WTC11 (cell line): ENCODE results near the gene RBM47. TPM values are rescaled to one million over a fixed set of nuclear protein-coding genes. Genes with fewer than 3 reads are reported as not detected.
A peak's percentile ranks its signal among the peaks of the same experiment; 100 is the strongest.

ENCODE experiments used
- ATAC-seq: fragments of 200-7000 bp; cut with Tn5 transposase; 2 replicates; pipeline ENCODE4 v1.10.0; 2021; ENCODE audit warnings: mild to moderate bottlenecking, moderate library complexity
- CTCF ChIA-PET: fragments of 300-600 bp; sonication (Branson Sonifier 250); formaldehyde crosslinking; loops from one replicate; lab custom pipeline; 2021; ENCODE audit warnings: antibody characterized with exemption; lab: Charles Lee
- POLR2A ChIA-PET: fragments of 350-600 bp; sonication (Branson Sonifier 250); formaldehyde crosslinking; loops from one replicate; lab custom pipeline; 2021; ENCODE audit warnings: antibody characterized with exemption; lab: Charles Lee
- DNase-seq: peaks from one replicate; pipeline ENCODE4 v3.0.0; 2021; ENCODE audit warnings: low spot score
- H3K27ac Mint-ChIP-seq: 2 replicates; pipeline ENCODE4 v1.8.0; 2021; ENCODE audit warnings: mixed read lengths
- H3K27me3 Mint-ChIP-seq: 2 replicates; pipeline ENCODE4 v1.8.0; 2021; ENCODE audit warnings: low read depth, mild to moderate bottlenecking, moderate library complexity, mixed read lengths
- H3K36me3 Mint-ChIP-seq: 2 replicates; pipeline ENCODE4 v1.8.0; 2021; ENCODE audit warnings: mixed read lengths
- H3K4me1 Mint-ChIP-seq: 2 replicates; pipeline ENCODE4 v1.8.0; 2022; ENCODE audit warnings: mixed read lengths
- H3K4me3 Mint-ChIP-seq: 2 replicates; pipeline ENCODE4 v1.8.0; 2021; ENCODE audit warnings: mild to moderate bottlenecking, moderate library complexity, mixed read lengths
- H3K9me3 Mint-ChIP-seq: 2 replicates; pipeline ENCODE4 v1.8.0; 2021; ENCODE audit warnings: mixed read lengths
- ATF1 ChIP-seq: sonication (generic); formaldehyde crosslinking; IDR thresholded peaks from 2 replicates; pipeline ENCODE4 v1.8.1; 2023; ENCODE audit warnings: mild to moderate bottlenecking, moderate library complexity, missing genetic modification reagents
- CBFB ChIP-seq: sonication (generic); formaldehyde crosslinking; IDR thresholded peaks from 2 replicates; pipeline ENCODE4 v1.8.1; 2022; ENCODE audit warnings: mild to moderate bottlenecking, low read depth, missing genetic modification reagents
- CREM ChIP-seq: sonication (generic); formaldehyde crosslinking; IDR thresholded peaks from 2 replicates; pipeline ENCODE4 v1.8.1; 2022; ENCODE audit warnings: mild to moderate bottlenecking, missing genetic modification reagents, moderate library complexity
- EMX1 ChIP-seq: fragments of 250-450 bp; sonication (Bioruptor Pico); IDR thresholded peaks from 2 replicates; pipeline ENCODE4 v1.8.0; 2021; ENCODE audit warnings: mild to moderate bottlenecking
- ESRRA ChIP-seq: sonication (generic); formaldehyde crosslinking; IDR thresholded peaks from 2 replicates; pipeline ENCODE4 v1.8.1; 2022; ENCODE audit warnings: mild to moderate bottlenecking, missing genetic modification reagents, borderline replicate concordance
- ETV6 ChIP-seq: sonication (generic); formaldehyde crosslinking; IDR thresholded peaks from 2 replicates; pipeline ENCODE4 v1.8.1; 2022; ENCODE audit warnings: mild to moderate bottlenecking, missing genetic modification reagents
- FOXJ3 ChIP-seq: sonication (generic); formaldehyde crosslinking; IDR thresholded peaks from 2 replicates; pipeline ENCODE4 v1.9.0; 2021; ENCODE audit warnings: missing genetic modification reagents, mild to moderate bottlenecking, borderline replicate concordance
- FOXP4 ChIP-seq: sonication (generic); formaldehyde crosslinking; IDR thresholded peaks from 2 replicates; pipeline ENCODE4 v1.8.0; 2022; ENCODE audit warnings: mild to moderate bottlenecking, missing genetic modification reagents
- GRHL2 ChIP-seq: fragments of 250-450 bp; sonication (Bioruptor Pico); IDR thresholded peaks from 2 replicates; pipeline ENCODE4 v1.8.0; 2022; ENCODE audit warnings: mild to moderate bottlenecking, moderate library complexity; ENCODE audit not compliant: insufficient replicate concordance, severe bottlenecking
- HMGXB4 ChIP-seq: sonication (generic); formaldehyde crosslinking; IDR thresholded peaks from 2 replicates; pipeline ENCODE4 v1.8.1; 2023; ENCODE audit warnings: mild to moderate bottlenecking, moderate library complexity, missing genetic modification reagents
- IRF2 ChIP-seq: sonication (generic); formaldehyde crosslinking; IDR thresholded peaks from 2 replicates; pipeline ENCODE4 v1.8.0; 2022; ENCODE audit warnings: low read depth, missing genetic modification reagents, borderline replicate concordance
- JAZF1 ChIP-seq: fragments of 250-450 bp; sonication (Bioruptor Pico); IDR thresholded peaks from 2 replicates; pipeline ENCODE4 v1.9.0; 2021; ENCODE audit warnings: moderate library complexity, mild to moderate bottlenecking, inconsistent platforms
- JUN ChIP-seq: sonication (generic); formaldehyde crosslinking; IDR thresholded peaks from 2 replicates; pipeline ENCODE4 v1.8.0; 2023; ENCODE audit warnings: mild to moderate bottlenecking, missing genetic modification reagents
- MYBL2 ChIP-seq: sonication (generic); formaldehyde crosslinking; IDR thresholded peaks from 2 replicates; pipeline ENCODE4 v1.8.1; 2023; ENCODE audit warnings: mild to moderate bottlenecking, moderate library complexity, missing genetic modification reagents
- NFYB ChIP-seq: sonication (generic); formaldehyde crosslinking; conservative IDR thresholded peaks from 2 replicates; pipeline ENCODE4 v1.8.0; 2022; ENCODE audit warnings: low read depth, missing genetic modification reagents
- NR3C1 ChIP-seq: sonication (generic); formaldehyde crosslinking; conservative IDR thresholded peaks from 2 replicates; pipeline ENCODE4 v1.8.1; 2023; ENCODE audit warnings: low read depth, mild to moderate bottlenecking, missing genetic modification reagents
- PRRX2 ChIP-seq: fragments of 250-450 bp; sonication (Bioruptor Pico); IDR thresholded peaks from 2 replicates; pipeline ENCODE4 v1.8.0; 2021; ENCODE audit warnings: mild to moderate bottlenecking
- SMAD3 ChIP-seq: sonication (generic); formaldehyde crosslinking; IDR thresholded peaks from 2 replicates; pipeline ENCODE4 v1.8.0; 2022; ENCODE audit warnings: missing genetic modification reagents, mild to moderate bottlenecking, borderline replicate concordance
- SMAD4 ChIP-seq: sonication (generic); formaldehyde crosslinking; IDR thresholded peaks from 2 replicates; pipeline ENCODE4 v1.8.0; 2022; ENCODE audit warnings: mild to moderate bottlenecking, missing genetic modification reagents
- TEAD1 ChIP-seq: sonication (generic); formaldehyde crosslinking; IDR thresholded peaks from 2 replicates; pipeline ENCODE4 v1.8.0; 2022; ENCODE audit warnings: mild to moderate bottlenecking, missing genetic modification reagents
- TEAD4 ChIP-seq: sonication (generic); formaldehyde crosslinking; IDR thresholded peaks from 2 replicates; pipeline ENCODE4 v1.8.0; 2022; ENCODE audit warnings: mild to moderate bottlenecking, missing genetic modification reagents
- TP53 ChIP-seq: sonication (generic); formaldehyde crosslinking; IDR thresholded peaks from 2 replicates; pipeline ENCODE4 v1.8.1; 2023; ENCODE audit warnings: mild to moderate bottlenecking, missing genetic modification reagents
- ZBTB21 ChIP-seq: sonication (generic); formaldehyde crosslinking; IDR thresholded peaks from 2 replicates; pipeline ENCODE4 v1.8.1; 2023; ENCODE audit warnings: mild to moderate bottlenecking, missing genetic modification reagents, borderline replicate concordance
- ZNF416 ChIP-seq: fragments of 250-450 bp; sonication (Bioruptor Pico); IDR thresholded peaks from 2 replicates; pipeline ENCODE4 v1.9.0; 2021; ENCODE audit warnings: mild to moderate bottlenecking, inconsistent platforms
- ZNF671 ChIP-seq: fragments of 250-450 bp; sonication (Bioruptor Pico); IDR thresholded peaks from 2 replicates; pipeline ENCODE4 v1.8.0; 2021; ENCODE audit warnings: mild to moderate bottlenecking
- total RNA-seq: library from RNA; stranded (reverse); gene quantifications from 3 replicates; pipeline ENCODE4 v1.2.3, GENCODE V29; 2021
- TF ChIP-seq, protein P1 (sequence below): fragments of 250-450 bp; sonication (Bioruptor Pico); IDR thresholded peaks from 2 replicates; pipeline ENCODE4 v1.9.0; 2021; ENCODE audit warnings: mild to moderate bottlenecking
- TF ChIP-seq, protein P2 (sequence below): sonication (generic); formaldehyde crosslinking; IDR thresholded peaks from 2 replicates; pipeline ENCODE4 v1.8.1; 2023; ENCODE audit warnings: mild to moderate bottlenecking, missing genetic modification reagents, moderate library complexity
- TF ChIP-seq, protein P3 (sequence below): fragments of 200-600 bp; IDR thresholded peaks from 2 replicates; pipeline ENCODE4 v1.8.0; 2022; ENCODE audit warnings: antibody characterized with exemption

Gene RBM47
- total RNA-seq, 1 experiment from 2014 or later, result 97.9 TPM

DNA sequence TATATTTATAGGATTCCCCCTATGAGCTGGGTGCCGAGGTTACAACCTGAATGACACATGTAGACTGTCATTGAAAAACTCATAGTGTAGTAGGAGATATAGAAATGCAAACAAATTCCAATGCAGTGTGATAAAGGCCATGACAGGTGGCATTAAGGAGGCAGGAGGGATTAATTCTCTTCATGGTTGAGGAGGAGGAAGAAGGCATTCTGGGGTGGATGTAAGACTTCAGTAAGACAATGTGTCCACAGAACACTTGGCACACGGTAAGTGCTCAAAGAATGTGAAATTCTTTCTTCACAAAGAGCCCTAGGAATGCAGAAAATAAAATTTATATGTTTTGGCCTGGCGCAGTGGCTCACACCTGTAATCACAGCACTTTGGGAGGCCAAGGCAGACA is 136.5 kb downstream of the RBM47 start:
- Mint-ChIP-seq H3K27ac (peak overlapping the region; percentile 81; the same call in 1 of the 2 replicates), H3K4me1 (peaks cover 27% of the 10 kb centered on the region), H3K36me3 (peaks cover 8% of the 10 kb centered on the region), H3K4me3 (no peak overlapping the region), H3K9me3 (no peaks in the 10 kb centered on the region), H3K27me3 (no peaks in the 10 kb centered on the region)
- ChIA-PET CTCF (no interaction called here), POLR2A (interaction anchor here (0.7 kb wide), 1 partner anchor 68 kb away, joined by 3 read pairs; no protein-coding TSS in a partner anchor)
- no peak for ATAC-seq
- TF ChIP-seq JUN (CRISPR knock-in tag) (no peak), TEAD4 (CRISPR knock-in tag) (no peak), ETV6 (CRISPR knock-in tag) (no peak), PRRX2 (CRISPR knock-in tag) (no peak), EMX1 (CRISPR knock-in tag) (no peak), JAZF1 (CRISPR knock-in tag) (no peak), ZNF416 (no peak)
- TF ChIP-seq, protein P1, sequence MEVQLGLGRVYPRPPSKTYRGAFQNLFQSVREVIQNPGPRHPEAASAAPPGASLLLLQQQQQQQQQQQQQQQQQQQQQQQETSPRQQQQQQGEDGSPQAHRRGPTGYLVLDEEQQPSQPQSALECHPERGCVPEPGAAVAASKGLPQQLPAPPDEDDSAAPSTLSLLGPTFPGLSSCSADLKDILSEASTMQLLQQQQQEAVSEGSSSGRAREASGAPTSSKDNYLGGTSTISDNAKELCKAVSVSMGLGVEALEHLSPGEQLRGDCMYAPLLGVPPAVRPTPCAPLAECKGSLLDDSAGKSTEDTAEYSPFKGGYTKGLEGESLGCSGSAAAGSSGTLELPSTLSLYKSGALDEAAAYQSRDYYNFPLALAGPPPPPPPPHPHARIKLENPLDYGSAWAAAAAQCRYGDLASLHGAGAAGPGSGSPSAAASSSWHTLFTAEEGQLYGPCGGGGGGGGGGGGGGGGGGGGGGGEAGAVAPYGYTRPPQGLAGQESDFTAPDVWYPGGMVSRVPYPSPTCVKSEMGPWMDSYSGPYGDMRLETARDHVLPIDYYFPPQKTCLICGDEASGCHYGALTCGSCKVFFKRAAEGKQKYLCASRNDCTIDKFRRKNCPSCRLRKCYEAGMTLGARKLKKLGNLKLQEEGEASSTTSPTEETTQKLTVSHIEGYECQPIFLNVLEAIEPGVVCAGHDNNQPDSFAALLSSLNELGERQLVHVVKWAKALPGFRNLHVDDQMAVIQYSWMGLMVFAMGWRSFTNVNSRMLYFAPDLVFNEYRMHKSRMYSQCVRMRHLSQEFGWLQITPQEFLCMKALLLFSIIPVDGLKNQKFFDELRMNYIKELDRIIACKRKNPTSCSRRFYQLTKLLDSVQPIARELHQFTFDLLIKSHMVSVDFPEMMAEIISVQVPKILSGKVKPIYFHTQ, result no peak
- no peak for DNase-seq

- Mint-ChIP-seq H3K4me1 (peaks cover 27% of the 10 kb centered on the region), H3K9me3 (no peaks in the 10 kb centered on the region), H3K4me3 (no peak overlapping the region), H3K27me3 (no peaks in the 10 kb centered on the region), H3K27ac (peak overlapping the region; percentile 81), H3K36me3 (peaks cover 11% of the 10 kb centered on the region)
- ChIA-PET POLR2A (no interaction called here), CTCF (no interaction called here)
- TF ChIP-seq CBFB (CRISPR knock-in tag) (no peak), TP53 (CRISPR knock-in tag) (no peak), TEAD1 (CRISPR knock-in tag) (no peak), SMAD4 (CRISPR knock-in tag) (no peak), FOXJ3 (no peak), ZBTB21 (CRISPR knock-in tag) (no peak), FOXP4 (no peak), SMAD3 (CRISPR knock-in tag) (no peak), NR3C1 (no peak)
- TF ChIP-seq, protein P2, sequence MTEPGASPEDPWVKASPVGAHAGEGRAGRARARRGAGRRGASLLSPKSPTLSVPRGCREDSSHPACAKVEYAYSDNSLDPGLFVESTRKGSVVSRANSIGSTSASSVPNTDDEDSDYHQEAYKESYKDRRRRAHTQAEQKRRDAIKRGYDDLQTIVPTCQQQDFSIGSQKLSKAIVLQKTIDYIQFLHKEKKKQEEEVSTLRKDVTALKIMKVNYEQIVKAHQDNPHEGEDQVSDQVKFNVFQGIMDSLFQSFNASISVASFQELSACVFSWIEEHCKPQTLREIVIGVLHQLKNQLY (CRISPR knock-in tag), result no peak
- no peak for ATAC-seq
- no peak for DNase-seq
These were observed 137.0 kb downstream of the RBM47 start for GRCh38 chr4:40492691-40493090.

DNA sequence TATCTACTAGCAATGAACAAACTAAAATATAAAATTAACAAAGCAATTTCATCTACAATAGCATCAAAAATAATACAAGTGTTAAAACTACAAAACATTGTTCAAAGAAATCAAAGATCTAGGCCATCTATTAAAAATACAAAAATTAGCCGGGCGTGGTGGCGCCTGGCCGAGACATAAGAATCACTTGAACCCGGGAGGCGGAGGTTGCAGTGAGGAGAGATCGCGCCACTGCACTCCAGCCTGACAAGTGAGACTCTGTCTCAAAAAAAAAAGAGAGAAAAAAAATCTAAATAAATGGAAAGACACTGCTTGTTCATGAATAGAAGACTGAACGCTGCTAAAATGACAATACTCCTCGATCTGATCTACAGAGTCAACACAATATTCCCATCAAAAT is 139.2 kb downstream of the RBM47 start:
- DNase-seq, result no peak
- CTCF ChIA-PET, result no interaction called here
- no peak for ATAC-seq
- H3K27me3 Mint-ChIP-seq, result no peaks in the 10 kb centered on the region
- H3K36me3 Mint-ChIP-seq, result peaks cover 25% of the 10 kb centered on the region
- H3K4me3 Mint-ChIP-seq, result no peak overlapping the region
- peaks cover 40% of the 10 kb centered on the region for H3K4me1 Mint-ChIP-seq
- peaks cover 13% of the 10 kb centered on the region for H3K9me3 Mint-ChIP-seq
- 0 out of 2 replicates have a peak overlapping the region, but pooled peaks have one; percentile 12 for H3K27ac Mint-ChIP-seq
- POLR2A ChIA-PET, result no interaction called here
- TF ChIP-seq MYBL2 (CRISPR knock-in tag), result no peak
- TF ChIP-seq NFYB (CRISPR knock-in tag), result no peak
- TF ChIP-seq ZNF671, result no peak
- no peak for TF ChIP-seq TEAD1 (CRISPR knock-in tag)
- no peak for TF ChIP-seq NR3C1
- no peak for TF ChIP-seq ATF1 (CRISPR knock-in tag)
- TF ChIP-seq, protein P3, sequence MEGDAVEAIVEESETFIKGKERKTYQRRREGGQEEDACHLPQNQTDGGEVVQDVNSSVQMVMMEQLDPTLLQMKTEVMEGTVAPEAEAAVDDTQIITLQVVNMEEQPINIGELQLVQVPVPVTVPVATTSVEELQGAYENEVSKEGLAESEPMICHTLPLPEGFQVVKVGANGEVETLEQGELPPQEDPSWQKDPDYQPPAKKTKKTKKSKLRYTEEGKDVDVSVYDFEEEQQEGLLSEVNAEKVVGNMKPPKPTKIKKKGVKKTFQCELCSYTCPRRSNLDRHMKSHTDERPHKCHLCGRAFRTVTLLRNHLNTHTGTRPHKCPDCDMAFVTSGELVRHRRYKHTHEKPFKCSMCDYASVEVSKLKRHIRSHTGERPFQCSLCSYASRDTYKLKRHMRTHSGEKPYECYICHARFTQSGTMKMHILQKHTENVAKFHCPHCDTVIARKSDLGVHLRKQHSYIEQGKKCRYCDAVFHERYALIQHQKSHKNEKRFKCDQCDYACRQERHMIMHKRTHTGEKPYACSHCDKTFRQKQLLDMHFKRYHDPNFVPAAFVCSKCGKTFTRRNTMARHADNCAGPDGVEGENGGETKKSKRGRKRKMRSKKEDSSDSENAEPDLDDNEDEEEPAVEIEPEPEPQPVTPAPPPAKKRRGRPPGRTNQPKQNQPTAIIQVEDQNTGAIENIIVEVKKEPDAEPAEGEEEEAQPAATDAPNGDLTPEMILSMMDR, result no peak
- no peak for TF ChIP-seq GRHL2 (CRISPR knock-in tag)
- TF ChIP-seq HMGXB4, result no peak
- TF ChIP-seq ESRRA (CRISPR knock-in tag), result no peak
- TF ChIP-seq IRF2 (CRISPR knock-in tag), result no peak
- TF ChIP-seq CREM (CRISPR knock-in tag), result no peak
